K562 (cell line): Measurements from ENCODE around the gene LIPE. TPM values are rescaled to one million over a fixed set of nuclear protein-coding genes. Genes with fewer than 3 reads are reported as not detected.
A peak's percentile ranks its signal among the peaks of the same experiment; 100 is the strongest.

Experiments
- BRCA1 ChIP-seq, 2 experiments: fragments of 450-650 bp in 1 of 2; sonication (generic) in 1 of 2; formaldehyde crosslinking in 1 of 2; IDR thresholded peaks; 2 replicates each; pipeline versions ENCODE4 v1.5.0 to v1.6.1; 2017 to 2020; ENCODE audit warnings: mild to moderate bottlenecking in 1 of 2, missing genetic modification reagents in 1 of 2
- CBX2 ChIP-seq: fragments of 200-600 bp; sonication (generic); IDR thresholded peaks from one replicate; pipeline ENCODE4 v1.6.1; 2012; ENCODE audit warnings: mild to moderate bottlenecking, low read length, inconsistent platforms; ENCODE audit not compliant: insufficient read depth, poor library complexity, severe bottlenecking
- FOXJ2 ChIP-seq: fragments of 200-800 bp; sonication (Bioruptor generic); IDR thresholded peaks from 2 replicates; pipeline ENCODE4 v1.6.1; 2016; ENCODE audit warnings: missing genetic modification characterization, missing compliant biosample characterization
- HDAC3 ChIP-seq: fragments of 450-650 bp; IDR thresholded peaks from 2 replicates; pipeline ENCODE4 v1.6.1; 2018; ENCODE audit warnings: borderline replicate concordance, mild to moderate bottlenecking, moderate library complexity; ENCODE audit not compliant: partially characterized antibody
- PRMT5 ChIP-seq: sonication (generic); formaldehyde crosslinking; IDR thresholded peaks from 2 replicates; pipeline ENCODE4 v1.5.0; 2020; ENCODE audit warnings: missing genetic modification reagents
- PRPF4 ChIP-seq: fragments of 200-400 bp; formaldehyde crosslinking; IDR thresholded peaks from one replicate; pipeline ENCODE4 v1.6.1; 2017; ENCODE audit warnings: low read length, low read depth, mild to moderate bottlenecking; ENCODE audit not compliant: insufficient read depth, poor library complexity, severe bottlenecking
- RREB1 ChIP-seq: fragments of 250-450 bp; sonication (Bioruptor Pico); IDR thresholded peaks from 2 replicates; pipeline ENCODE4 v1.4.0; 2020
- SIRT6 ChIP-seq: IDR thresholded peaks from one replicate; pipeline ENCODE4 v1.6.1; 2012; ENCODE audit warnings: low read depth, mild to moderate bottlenecking, control low read depth, inconsistent platforms, low read length, moderate library complexity
- SMC3 ChIP-seq: conservative IDR thresholded peaks from 2 replicates; pipeline ENCODE4 v1.6.1; 2011; ENCODE audit warnings: low read depth, low read length, improper control_type of control experiment; ENCODE audit not compliant: insufficient read depth
- TBP ChIP-seq: optimal IDR thresholded peaks from 2 replicates; pipeline ENCODE3; 2011; ENCODE audit warnings: low read depth, low read length, improper control_type of control experiment
- TSC22D4 ChIP-seq: fragments of 450-650 bp; IDR thresholded peaks from 2 replicates; pipeline ENCODE4 v1.6.1; 2016; ENCODE audit warnings: missing genetic modification characterization, missing biosample characterization, control low read depth
- YBX1 ChIP-seq: fragments of 450-650 bp; IDR thresholded peaks from 2 replicates; pipeline ENCODE4 v1.7.1; 2016; ENCODE audit warnings: mild to moderate bottlenecking
- ZNF217 ChIP-seq: sonication (generic); formaldehyde crosslinking; IDR thresholded peaks from 2 replicates; pipeline ENCODE4 v1.8.0; 2022; ENCODE audit warnings: mild to moderate bottlenecking, missing genetic modification reagents
- ZNF224 ChIP-seq: sonication (generic); formaldehyde crosslinking; IDR thresholded peaks from 2 replicates; pipeline ENCODE4 v1.8.0; 2022; ENCODE audit warnings: mild to moderate bottlenecking, missing genetic modification reagents
- ZNF253 ChIP-seq: fragments of 250-450 bp; sonication (Bioruptor Pico); conservative IDR thresholded peaks from 2 replicates; pipeline ENCODE4 v1.6.1; 2021; ENCODE audit warnings: mild to moderate bottlenecking
- ZNF431 ChIP-seq: sonication (generic); formaldehyde crosslinking; IDR thresholded peaks from 2 replicates; pipeline ENCODE4 v1.8.0; 2022; ENCODE audit warnings: mild to moderate bottlenecking, missing genetic modification reagents
- polyA plus RNA-seq, 8 experiments: library from polyadenylated mRNA; depleted of rRNA in 4 of 8; stranded (reverse) in 5 of 8; unstranded in 3 of 8; fragments of >200 nt; fragmentation: Nextera tagmentation in 2 of 8; fragmentation: Illumina TruSeq in 1 of 8; extraction: Ambion mirVana in 2 of 8; extraction: Trizol in 1 of 8; gene quantifications; 2 replicates each; pipeline versions ENCODE4 v1.2.1 to v1.2.3, GENCODE V29; 2011 to 2014; ENCODE audit warnings: inconsistent platforms in 1 of 8, missing spikeins in 1 of 8
- total RNA-seq, 7 experiments: library from RNA; depleted of rRNA in 6 of 7; stranded (reverse); fragments of >200 nt in 6 of 7; fragmentation: Illumina TruSeq in 2 of 7; extraction: Trizol in 2 of 7; gene quantifications; 2 replicates each; pipeline versions ENCODE4 v1.2.1 to v1.2.3, GENCODE V29; 2011 to 2021; ENCODE audit warnings: low replicate concordance in 1 of 7
- TF ChIP-seq, protein P1 (sequence below): IDR thresholded peaks from 2 replicates; pipeline ENCODE4 v1.6.1; 2014; ENCODE audit warnings: antibody characterized with exemption
- TF ChIP-seq, protein P2 (sequence below): fragments of 250-450 bp; sonication (Bioruptor Pico); IDR thresholded peaks from 2 replicates; pipeline ENCODE4 v1.8.0; 2022; ENCODE audit warnings: inconsistent platforms, mild to moderate bottlenecking, moderate library complexity, borderline replicate concordance
- TF ChIP-seq, protein P3 (sequence below): fragments of 450-650 bp; formaldehyde crosslinking; IDR thresholded peaks from 2 replicates; pipeline ENCODE4 v1.4.0; 2022; ENCODE audit warnings: mild to moderate bottlenecking, moderate library complexity

Gene LIPE
- total and polyA plus RNA-seq, 9 of the 15 experiments (the other 6 are each of a cell fraction or from before 2014, with no cell fraction given) = 0.22 TPM; not detected in 8

DNA sequence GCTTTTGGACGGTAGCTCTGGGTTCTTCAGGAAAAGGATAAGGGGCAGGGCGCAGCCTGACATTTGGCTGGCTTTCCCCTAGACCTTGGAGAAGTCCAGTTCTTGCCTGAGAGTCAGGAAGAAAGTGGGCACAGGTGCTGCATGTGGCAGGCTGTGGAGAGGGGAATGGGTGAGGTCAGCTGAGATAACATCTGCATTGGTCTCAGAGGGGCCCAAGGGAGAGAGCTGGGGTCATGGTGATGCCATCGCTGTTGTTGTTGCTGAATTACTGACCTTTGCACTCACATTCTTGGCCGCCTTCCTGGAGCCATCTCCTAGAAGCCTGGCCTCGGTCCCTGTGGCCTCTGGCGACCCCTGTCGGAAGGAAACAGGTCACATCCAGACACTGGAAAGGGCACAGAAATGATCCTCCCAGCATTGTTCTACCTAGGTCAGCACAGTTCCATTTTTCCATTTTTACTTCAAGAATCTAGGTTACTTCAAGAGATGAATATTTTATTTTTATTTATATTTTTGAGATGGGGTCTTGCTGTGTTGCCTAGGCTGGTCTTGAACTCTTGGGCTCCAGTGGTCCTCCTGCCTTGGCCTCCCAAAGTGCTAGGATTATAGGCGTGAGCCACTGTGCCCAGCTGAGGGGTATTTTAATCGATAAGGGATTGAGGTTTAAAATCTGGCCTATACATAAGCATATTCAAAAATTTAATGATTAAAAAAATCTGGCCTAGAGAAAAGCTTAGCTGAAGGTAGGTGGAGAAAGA, 6.5 kb upstream of the LIPE start (continued):
- TF ChIP-seq, protein P1, sequence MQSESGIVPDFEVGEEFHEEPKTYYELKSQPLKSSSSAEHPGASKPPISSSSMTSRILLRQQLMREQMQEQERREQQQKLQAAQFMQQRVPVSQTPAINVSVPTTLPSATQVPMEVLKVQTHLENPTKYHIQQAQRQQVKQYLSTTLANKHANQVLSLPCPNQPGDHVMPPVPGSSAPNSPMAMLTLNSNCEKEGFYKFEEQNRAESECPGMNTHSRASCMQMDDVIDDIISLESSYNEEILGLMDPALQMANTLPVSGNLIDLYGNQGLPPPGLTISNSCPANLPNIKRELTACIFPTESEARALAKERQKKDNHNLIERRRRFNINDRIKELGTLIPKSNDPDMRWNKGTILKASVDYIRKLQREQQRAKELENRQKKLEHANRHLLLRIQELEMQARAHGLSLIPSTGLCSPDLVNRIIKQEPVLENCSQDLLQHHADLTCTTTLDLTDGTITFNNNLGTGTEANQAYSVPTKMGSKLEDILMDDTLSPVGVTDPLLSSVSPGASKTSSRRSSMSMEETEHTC = no peak
- TF ChIP-seq TBP (no peak), ZNF431 (CRISPR knock-in tag) (no peak), TSC22D4 (no peak), CBX2 (no peak), ZNF224 (CRISPR knock-in tag) (no peak), ZNF217 (no peak), PRMT5 (CRISPR knock-in tag) (no peak), PRPF4 (no peak), FOXJ2 (tag) (peak; percentile 53; the same call in 1 of the 2 replicates), HDAC3 (no peak), ZNF253 (CRISPR knock-in tag) (no peak), SMC3 (peak; percentile 79), BRCA1 (IDR thresholded peaks at IDR 0.05) (no peak), BRCA1 (CRISPR knock-in tag; IDR thresholded peaks at IDR 0.05) (no peak), SIRT6 (no peak), YBX1 (no peak), RREB1 (no peak)
- TF ChIP-seq, protein P2, sequence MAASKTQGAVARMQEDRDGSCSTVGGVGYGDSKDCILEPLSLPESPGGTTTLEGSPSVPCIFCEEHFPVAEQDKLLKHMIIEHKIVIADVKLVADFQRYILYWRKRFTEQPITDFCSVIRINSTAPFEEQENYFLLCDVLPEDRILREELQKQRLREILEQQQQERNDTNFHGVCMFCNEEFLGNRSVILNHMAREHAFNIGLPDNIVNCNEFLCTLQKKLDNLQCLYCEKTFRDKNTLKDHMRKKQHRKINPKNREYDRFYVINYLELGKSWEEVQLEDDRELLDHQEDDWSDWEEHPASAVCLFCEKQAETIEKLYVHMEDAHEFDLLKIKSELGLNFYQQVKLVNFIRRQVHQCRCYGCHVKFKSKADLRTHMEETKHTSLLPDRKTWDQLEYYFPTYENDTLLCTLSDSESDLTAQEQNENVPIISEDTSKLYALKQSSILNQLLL (CRISPR knock-in tag) = no peak
- TF ChIP-seq, protein P3, sequence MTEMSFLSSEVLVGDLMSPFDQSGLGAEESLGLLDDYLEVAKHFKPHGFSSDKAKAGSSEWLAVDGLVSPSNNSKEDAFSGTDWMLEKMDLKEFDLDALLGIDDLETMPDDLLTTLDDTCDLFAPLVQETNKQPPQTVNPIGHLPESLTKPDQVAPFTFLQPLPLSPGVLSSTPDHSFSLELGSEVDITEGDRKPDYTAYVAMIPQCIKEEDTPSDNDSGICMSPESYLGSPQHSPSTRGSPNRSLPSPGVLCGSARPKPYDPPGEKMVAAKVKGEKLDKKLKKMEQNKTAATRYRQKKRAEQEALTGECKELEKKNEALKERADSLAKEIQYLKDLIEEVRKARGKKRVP = no peak
